ENCODE data around the gene CALML6. TPM values are rescaled to one million over a fixed set of nuclear protein-coding genes. Genes with fewer than 3 reads are reported as not detected.

The CALML6 gene
- polyA plus RNA-seq, 3 donors = 0.24 TPM; not detected in 2

DNA sequence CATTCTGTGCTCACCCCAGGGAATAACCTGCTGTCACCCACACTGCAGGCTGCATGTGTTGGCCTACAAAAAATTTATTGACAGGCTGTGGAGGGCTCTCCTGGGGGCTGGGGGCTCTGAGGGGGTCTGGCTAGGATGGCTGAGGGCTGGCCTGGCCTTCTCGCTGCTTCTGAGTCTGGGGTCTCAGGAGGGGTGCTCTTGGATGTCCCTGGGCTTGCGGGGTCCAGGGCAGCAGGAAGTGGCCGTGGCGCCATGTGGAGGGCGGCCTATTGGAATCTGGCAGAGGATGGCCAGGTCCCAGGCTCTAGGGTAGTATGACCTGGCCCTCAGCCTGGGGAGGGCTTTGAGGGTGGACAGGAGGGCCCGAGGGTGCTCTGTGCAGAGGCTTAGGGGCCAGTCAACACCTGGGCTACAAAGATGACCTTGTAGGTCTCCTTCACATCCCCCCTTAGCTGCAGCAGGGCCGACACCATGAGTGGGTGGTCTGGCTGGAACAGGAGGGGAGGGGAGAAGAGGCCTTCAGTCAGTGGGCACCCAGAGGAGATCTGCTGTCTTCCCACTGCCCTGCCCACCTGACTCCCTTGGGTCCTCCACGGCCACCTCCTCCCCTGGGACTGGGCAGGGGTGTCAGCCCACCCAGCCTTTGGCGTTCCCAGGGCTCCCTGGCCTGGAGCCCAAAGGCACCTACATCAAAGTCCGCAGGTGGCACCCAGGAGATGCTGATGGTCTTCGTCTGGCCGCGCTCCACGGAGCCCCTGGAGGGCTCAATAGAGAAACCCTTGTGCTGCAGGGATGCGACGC, 7.0 kb downstream of the CALML6 start:
- intact Hi-C loops (cut with micrococcal nuclease) = loop anchor here in 1 of 2 donors (5.0 kb wide), 1 partner anchor 490 kb away; the partner anchor contains the start of gene PEX10
- H3K27ac Mint-ChIP-seq = no peak overlapping the region
- 98% methylated on average over 12 of the region's 16 CpGs for WGBS (ENCODE audit: insufficient coverage)

DNA sequence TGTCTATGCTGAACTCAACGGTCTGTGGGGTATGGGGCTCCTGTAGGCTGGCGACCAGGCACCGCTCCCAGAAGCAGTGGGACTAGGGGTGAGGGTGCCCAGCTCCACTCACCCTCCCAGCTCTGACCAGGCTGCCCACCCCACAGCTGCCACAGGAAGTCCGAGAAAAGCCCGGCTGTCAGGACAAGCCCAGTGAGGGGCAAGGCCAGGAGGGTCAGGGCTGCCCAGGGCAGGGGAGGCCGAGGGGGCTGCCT, 7.6 kb downstream of the CALML6 start:
- TF ChIP-seq, protein P1, sequence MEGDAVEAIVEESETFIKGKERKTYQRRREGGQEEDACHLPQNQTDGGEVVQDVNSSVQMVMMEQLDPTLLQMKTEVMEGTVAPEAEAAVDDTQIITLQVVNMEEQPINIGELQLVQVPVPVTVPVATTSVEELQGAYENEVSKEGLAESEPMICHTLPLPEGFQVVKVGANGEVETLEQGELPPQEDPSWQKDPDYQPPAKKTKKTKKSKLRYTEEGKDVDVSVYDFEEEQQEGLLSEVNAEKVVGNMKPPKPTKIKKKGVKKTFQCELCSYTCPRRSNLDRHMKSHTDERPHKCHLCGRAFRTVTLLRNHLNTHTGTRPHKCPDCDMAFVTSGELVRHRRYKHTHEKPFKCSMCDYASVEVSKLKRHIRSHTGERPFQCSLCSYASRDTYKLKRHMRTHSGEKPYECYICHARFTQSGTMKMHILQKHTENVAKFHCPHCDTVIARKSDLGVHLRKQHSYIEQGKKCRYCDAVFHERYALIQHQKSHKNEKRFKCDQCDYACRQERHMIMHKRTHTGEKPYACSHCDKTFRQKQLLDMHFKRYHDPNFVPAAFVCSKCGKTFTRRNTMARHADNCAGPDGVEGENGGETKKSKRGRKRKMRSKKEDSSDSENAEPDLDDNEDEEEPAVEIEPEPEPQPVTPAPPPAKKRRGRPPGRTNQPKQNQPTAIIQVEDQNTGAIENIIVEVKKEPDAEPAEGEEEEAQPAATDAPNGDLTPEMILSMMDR (IDR thresholded peaks at IDR 0.05) = no peak
- 80% methylated on average over 3 of the region's 6 CpGs for WGBS (ENCODE audit: insufficient coverage)

More for the DNA sequence above, 7.0 kb downstream of the CALML6 start:
- TF ChIP-seq, protein P1 (IDR thresholded peaks at IDR 0.05) = no peak
- peaks cover 2 to 14% (median 8%) of the 10 kb centered on the region in 3 donors for H3K27me3 Mint-ChIP-seq (ENCODE audit: low read depth in 3 of 3)
- H3K4me1 Mint-ChIP-seq = peaks cover 7% of the 10 kb centered on the region
- Histone ChIP-seq H3K36me3 (replicated peaks in 1 of 2; ENCODE audit: control insufficient read depth in 1 of 2, insufficient read depth in 2 of 2, low read length in 2 of 2) (no peaks in the 10 kb centered on the region), H3K79me2 (ENCODE audit: insufficient read depth, low read length) (no peaks in the 10 kb centered on the region), H3K27me3 (ENCODE audit: control insufficient read depth in 2 of 2, insufficient read depth in 2 of 2, low read length in 2 of 2) (peaks cover 0 to 11% of the 10 kb centered on the region in 2 donors), H2AFZ (ENCODE audit: insufficient read depth, low read depth, low read length, poor library complexity, severe bottlenecking) (no peak overlapping the region), H4K20me1 (ENCODE audit: insufficient read depth, low read length) (no peaks in the 10 kb centered on the region), H3K4me2 (replicated peaks; ENCODE audit: extremely low read depth, low read length, poor library complexity, severe bottlenecking) (no peak overlapping the region), H3K27ac (ENCODE audit: low read depth in 1 of 2, low read length in 2 of 2) (no peak overlapping the region), H3K9ac (ENCODE audit: insufficient read depth, low read length, poor library complexity, severe bottlenecking) (no peak overlapping the region), H3K4me1 (ENCODE audit: control insufficient read depth in 1 of 2, insufficient read depth in 2 of 2, low read length in 2 of 2) (peaks cover 13 to 19% of the 10 kb centered on the region in 2 donors), H3K9me3 (replicated peaks in 1 of 2; ENCODE audit: control insufficient read depth in 1 of 2, insufficient read depth in 1 of 2, low read length in 2 of 2) (no peaks in the 10 kb centered on the region), H3K4me3 (replicated peaks in 1 of 3; ENCODE audit: low read depth in 2 of 3, low read length in 3 of 3) (no peak overlapping the region)
- no peak overlapping the region for H3K4me3 Mint-ChIP-seq
- H3K36me3 Mint-ChIP-seq = no peaks in the 10 kb centered on the region
- DNase-seq = no peak
- H3K9me3 Mint-ChIP-seq = peaks cover 0 to 5% (median 0%) of the 10 kb centered on the region in 7 donors

More for the DNA sequence above, 7.6 kb downstream of the CALML6 start:
- Histone ChIP-seq H3K9ac (ENCODE audit: insufficient read depth, low read length, poor library complexity, severe bottlenecking) (no peak overlapping the region), H3K4me2 (replicated peaks; ENCODE audit: extremely low read depth, low read length, poor library complexity, severe bottlenecking) (no peak overlapping the region), H3K4me1 (ENCODE audit: control insufficient read depth in 1 of 2, insufficient read depth in 2 of 2, low read length in 2 of 2) (peaks cover 13 to 19% of the 10 kb centered on the region in 2 donors), H3K4me3 (replicated peaks in 1 of 3; ENCODE audit: low read depth in 2 of 3, low read length in 3 of 3) (no peak overlapping the region), H3K79me2 (ENCODE audit: insufficient read depth, low read length) (no peaks in the 10 kb centered on the region), H3K27me3 (ENCODE audit: control insufficient read depth in 2 of 2, insufficient read depth in 2 of 2, low read length in 2 of 2) (peaks cover 0 to 9% of the 10 kb centered on the region in 2 donors), H3K27ac (ENCODE audit: low read depth in 1 of 2, low read length in 2 of 2) (no peak overlapping the region), H3K9me3 (replicated peaks in 1 of 2; ENCODE audit: control insufficient read depth in 1 of 2, insufficient read depth in 1 of 2, low read length in 2 of 2) (no peaks in the 10 kb centered on the region), H2AFZ (ENCODE audit: insufficient read depth, low read depth, low read length, poor library complexity, severe bottlenecking) (no peak overlapping the region), H3K36me3 (replicated peaks in 1 of 2; ENCODE audit: control insufficient read depth in 1 of 2, insufficient read depth in 2 of 2, low read length in 2 of 2) (no peaks in the 10 kb centered on the region), H4K20me1 (ENCODE audit: insufficient read depth, low read length) (no peaks in the 10 kb centered on the region)
- Mint-ChIP-seq H3K36me3 (no peaks in the 10 kb centered on the region), H3K4me1 (peaks cover 7% of the 10 kb centered on the region), H3K27ac (no peak overlapping the region), H3K9me3 (peaks cover 0 to 5% (median 0%) of the 10 kb centered on the region in 7 donors), H3K27me3 (ENCODE audit: low read depth in 3 of 3) (peaks cover 3 to 13% (median 6%) of the 10 kb centered on the region in 3 donors), H3K4me3 (no peak overlapping the region)
- intact Hi-C loops (cut with micrococcal nuclease) = loop anchor here in 1 of 2 donors (5.0 kb wide), 1 partner anchor 490 kb away; the partner anchor contains the start of gene PEX10
- no peak for DNase-seq

Data from CD14-positive monocyte (primary cell).